Body of pancreas (tissue), 4 donors: ENCODE data around the gene TOGARAM2. TPM values are rescaled to one million over a fixed set of nuclear protein-coding genes. Genes with fewer than 3 reads are reported as not detected.

ENCODE experiments used
- ATAC-seq: fragments of 150-250 bp; one replicate; pipeline ENCODE4 v1.9.1; 2016
- DNase-seq, 4 donors: peaks; one replicate each; pipeline ENCODE4 v3.0.0-alpha.2; 2019
- H3K27ac ChIP-seq, 4 donors: fragments of 200-600 bp; sonication (generic); 1 replicate in 3 of 4; 2 replicates in 1 of 4; pipeline versions ENCODE4 v1.5.1 to v1.6.1; 2016 to 2019; ENCODE audit warnings: mild to moderate bottlenecking in 1 of 4, mixed read lengths in 1 of 4, moderate library complexity in 1 of 4
- H3K27me3 ChIP-seq, 2 donors: fragments of 200-600 bp; sonication (generic); one replicate each; pipeline ENCODE4 v1.6.0; 2016; ENCODE audit warnings: mild to moderate bottlenecking in 1 of 2
- H3K36me3 ChIP-seq, 2 donors: fragments of 200-600 bp; sonication (generic); replicated peaks in 1 of 2; 2 replicates each; pipeline ENCODE4 v1.5.1; 2016; ENCODE audit warnings: low read depth in 2 of 2; ENCODE audit not compliant: insufficient read depth in 1 of 2
- H3K4me1 ChIP-seq: fragments of 200-600 bp; sonication (generic); one replicate; pipeline ENCODE4 v1.6.0; 2016
- H3K4me3 ChIP-seq, 2 donors: fragments of 200-600 bp; sonication (generic); 1 replicate in 1 of 2; 2 replicates in 1 of 2; pipeline ENCODE4 v1.5.1; 2016 to 2019
- H3K9me3 ChIP-seq, 3 donors: fragments of 200-600 bp; sonication (generic); 1 replicate in 2 of 3; 2 replicates in 1 of 3; pipeline ENCODE4 v1.5.1; 2016
- CTCF ChIP-seq, 7 experiments: fragments of 450-650 bp in 4 of 7; fragments of 200-600 bp in 3 of 7; sonication (generic) in 3 of 7; IDR thresholded peaks; one replicate each; pipeline ENCODE4 v1.5.1; 2016 to 2019; ENCODE audit warnings: antibody characterized with exemption in 7 of 7
- POLR2A ChIP-seq, 3 donors: fragments of 450-650 bp; IDR thresholded peaks; one replicate each; pipeline ENCODE4 v1.6.1; 2016; ENCODE audit warnings: antibody characterized with exemption in 3 of 3, mild to moderate bottlenecking in 2 of 3
- WGBS, 2 donors: methylation state at CpG; one replicate each; pipeline ENCODE4 v1.1.5; 2017; 5-methylcytosine and 5-hydroxymethylcytosine counted together
- intact Hi-C: fragments of 100-400 bp; cut with DNase I; formaldehyde crosslinking; loops from one replicate; pipeline ENCODE4 v1.15.1; 2023
- total RNA-seq, 2 donors: library from RNA; depleted of rRNA; stranded (reverse); fragments of >200 nt; gene quantifications; one replicate each; pipeline ENCODE4 v1.1.0, GENCODE V29; 2016

The TOGARAM2 gene
- total RNA-seq, 2 donors from 2014 or later = 0.26 TPM; not detected in 1

GRCh38 chr2:28994679-28995078 lies 13.6 kb downstream of the TOGARAM2 start:
- ATAC-seq (no peak), DNase-seq (no peak)
- no peak for TF ChIP-seq POLR2A (IDR thresholded peaks at IDR 0.05)
- no peak for TF ChIP-seq CTCF (IDR thresholded peaks at IDR 0.05)
- Histone ChIP-seq H3K4me3 (no peak overlapping the region), H3K4me1 (no peaks in the 10 kb centered on the region), H3K27me3 (no peaks in the 10 kb centered on the region), H3K27ac (no peak overlapping the region), H3K9me3 (no peaks in the 10 kb centered on the region), H3K36me3 (no peaks in the 10 kb centered on the region)
- intact Hi-C loops = no loop called here
- 82 to 96% methylated on average over 4 to 7 of the region's 7 CpGs for WGBS, 2 donors

GRCh38 chr2:28995765-28996750 lies 15.0 kb downstream of the TOGARAM2 start:
- H3K4me1 ChIP-seq = no peaks in the 10 kb centered on the region
- no peak overlapping the region for H3K27ac ChIP-seq
- H3K36me3 ChIP-seq = no peaks in the 10 kb centered on the region
- H3K27me3 ChIP-seq = no peaks in the 10 kb centered on the region
- no peaks in the 10 kb centered on the region for H3K9me3 ChIP-seq
- H3K4me3 ChIP-seq = no peak overlapping the region
- DNase-seq (no peak), ATAC-seq (no peak)
- TF ChIP-seq CTCF (IDR thresholded peaks at IDR 0.05) (no peak), POLR2A (IDR thresholded peaks at IDR 0.05) (no peak)
- intact Hi-C loops = no loop called here
- WGBS, 2 donors = 70 to 74% methylated on average over 6 of the region's 6 CpGs

DNA sequence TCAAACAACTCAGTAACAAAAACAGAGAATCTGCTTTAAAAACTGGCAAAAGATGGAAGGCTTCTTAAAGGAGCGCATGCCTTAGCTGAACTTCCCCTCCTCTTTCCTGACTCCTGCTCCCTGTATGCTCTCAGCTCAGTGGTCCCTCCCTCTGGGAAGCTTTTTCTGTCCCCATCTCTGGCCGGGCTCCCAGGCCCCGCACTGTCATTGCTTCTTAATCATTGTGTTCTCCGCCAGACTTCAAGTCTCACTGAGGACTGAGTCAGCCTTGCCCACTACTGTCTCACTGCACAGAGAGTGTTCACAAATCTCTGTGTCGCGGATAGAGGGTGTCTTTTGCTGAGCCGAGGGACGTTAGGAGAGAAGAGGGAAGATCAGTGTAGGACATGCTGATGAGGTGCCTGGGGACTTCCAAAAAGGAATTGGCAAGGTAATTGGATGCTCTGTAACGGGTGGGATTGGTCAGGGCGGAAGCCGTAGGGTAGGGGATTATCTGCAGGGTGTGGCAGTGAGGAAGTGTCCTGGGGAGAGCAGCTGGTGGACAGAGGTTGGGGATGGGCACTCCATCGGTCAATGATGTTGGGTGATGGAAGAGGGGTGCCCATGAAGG lies 16.2 kb downstream of the TOGARAM2 start:
- no peak for DNase-seq
- Histone ChIP-seq H3K4me1 (no peaks in the 10 kb centered on the region), H3K27ac (no peak overlapping the region), H3K9me3 (no peaks in the 10 kb centered on the region), H3K27me3 (no peaks in the 10 kb centered on the region), H3K4me3 (no peak overlapping the region), H3K36me3 (no peaks in the 10 kb centered on the region)
- WGBS, 2 donors = 75% methylated on average over 12 of the region's 12 CpGs
- ATAC-seq = no peak
- TF ChIP-seq CTCF (IDR thresholded peaks at IDR 0.05) = no peak
- TF ChIP-seq POLR2A (IDR thresholded peaks at IDR 0.05) = no peak
- intact Hi-C loops = no loop called here

DNA sequence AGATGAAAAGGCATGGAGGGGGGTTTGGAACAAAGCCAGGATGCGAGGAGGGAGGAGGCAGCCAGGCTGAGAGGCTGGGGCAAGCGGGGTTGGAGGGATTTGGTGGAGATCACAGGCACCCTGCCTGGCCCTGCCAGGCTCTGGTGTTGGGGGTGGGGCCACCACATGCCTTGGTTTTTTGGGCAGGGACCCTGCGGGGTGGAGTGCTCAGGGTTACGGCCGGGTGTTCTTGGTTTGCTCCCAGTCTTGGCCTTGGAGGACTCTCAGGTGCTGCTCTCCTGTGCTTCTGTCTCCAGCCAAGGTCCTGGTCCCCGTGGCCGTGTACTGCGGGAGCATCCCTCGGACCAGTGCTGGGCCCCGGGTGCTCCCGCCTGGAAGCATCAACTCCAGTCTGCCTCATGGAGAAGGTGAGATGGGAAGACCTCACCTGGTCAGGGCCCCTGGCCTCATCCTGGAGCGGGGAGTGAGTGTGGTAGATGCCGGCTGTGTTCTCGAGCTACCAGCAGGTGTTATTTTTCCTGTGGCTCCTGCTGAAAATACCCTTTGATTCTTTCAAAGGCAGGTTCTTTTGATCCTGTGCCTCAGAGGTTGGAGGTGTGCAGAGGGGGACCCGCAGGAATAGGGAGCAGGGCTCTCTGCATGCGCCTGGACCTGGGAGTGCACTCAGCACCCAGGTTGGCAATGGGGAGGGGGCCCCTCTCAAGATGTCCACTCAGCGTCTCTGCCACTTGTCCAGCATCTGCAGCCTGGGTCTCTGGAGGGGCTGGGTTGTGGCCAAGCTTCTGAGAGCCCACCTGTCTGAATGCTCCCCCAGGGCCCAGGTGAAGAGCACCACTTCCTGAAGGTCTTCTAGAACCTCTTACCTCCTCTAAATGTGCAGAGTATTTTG lies 17.0 kb downstream of the TOGARAM2 start:
- Histone ChIP-seq H3K27me3 (no peaks in the 10 kb centered on the region), H3K36me3 (no peaks in the 10 kb centered on the region), H3K27ac (no peak overlapping the region), H3K9me3 (no peaks in the 10 kb centered on the region), H3K4me3 (no peak overlapping the region), H3K4me1 (no peaks in the 10 kb centered on the region)
- no peak for ATAC-seq
- TF ChIP-seq POLR2A (IDR thresholded peaks at IDR 0.05) (no peak), CTCF (IDR thresholded peaks at IDR 0.05) (no peak)
- WGBS, 2 donors = 68% methylated on average over 6 to 17 of the region's 17 CpGs
- DNase-seq = no peak
- intact Hi-C loops = no loop called here
